IPS-15b (cell line): ENCODE data around the gene CYSLTR2.

ENCODE experiments used
- H3K27me3 ChIP-seq: one replicate; pipeline ENCODE4 v1.6.1; 2013; ENCODE audit warnings: low read length; ENCODE audit not compliant: control insufficient read depth, insufficient read depth
- H3K36me3 ChIP-seq: one replicate; pipeline ENCODE4 v1.6.1; 2013; ENCODE audit warnings: low read length; ENCODE audit not compliant: control insufficient read depth, insufficient read depth
- H3K4me1 ChIP-seq: one replicate; pipeline ENCODE4 v1.6.1; 2013; ENCODE audit warnings: mild to moderate bottlenecking, low read length; ENCODE audit not compliant: control insufficient read depth, insufficient read depth
- H3K4me3 ChIP-seq: one replicate; pipeline ENCODE4 v1.5.1; 2013; ENCODE audit warnings: low read depth, low read length
- H3K9ac ChIP-seq: one replicate; pipeline ENCODE4 v1.6.1; 2013; ENCODE audit warnings: low read depth, mild to moderate bottlenecking, low read length
- H3K9me3 ChIP-seq: one replicate; pipeline ENCODE4 v1.6.1; 2013; ENCODE audit warnings: mild to moderate bottlenecking, low read length; ENCODE audit not compliant: control insufficient read depth, insufficient read depth

Gene CYSLTR2

GRCh38 chr13:48708764-48709163, 55.0 kb downstream of the CYSLTR2 start:
- Histone ChIP-seq H3K4me1 (no peaks in the 10 kb centered on the region), H3K9me3 (no peaks in the 10 kb centered on the region), H3K4me3 (no peak overlapping the region), H3K36me3 (no peaks in the 10 kb centered on the region), H3K9ac (no peak overlapping the region), H3K27me3 (no peaks in the 10 kb centered on the region)

GRCh38 chr13:48709213-48709612, 55.5 kb downstream of the CYSLTR2 start:
- no peak overlapping the region for H3K9ac ChIP-seq
- H3K9me3 ChIP-seq = peaks cover under 1% of the 10 kb centered on the region
- H3K4me1 ChIP-seq = no peaks in the 10 kb centered on the region
- H3K4me3 ChIP-seq = no peak overlapping the region
- no peaks in the 10 kb centered on the region for H3K27me3 ChIP-seq
- no peaks in the 10 kb centered on the region for H3K36me3 ChIP-seq

- no peak overlapping the region for H3K9ac ChIP-seq
- H3K9me3 ChIP-seq = peaks cover 3% of the 10 kb centered on the region
- H3K4me3 ChIP-seq = no peak overlapping the region
- H3K36me3 ChIP-seq = no peaks in the 10 kb centered on the region
- H3K4me1 ChIP-seq = no peaks in the 10 kb centered on the region
- no peaks in the 10 kb centered on the region for H3K27me3 ChIP-seq
These were observed 56.4 kb downstream of the CYSLTR2 start for GRCh38 chr13:48710160-48710559.

GRCh38 chr13:48712141-48712540, 58.4 kb downstream of the CYSLTR2 start:
- Histone ChIP-seq H3K9me3 (peaks cover 6% of the 10 kb centered on the region), H3K27me3 (no peaks in the 10 kb centered on the region), H3K36me3 (no peaks in the 10 kb centered on the region), H3K4me1 (no peaks in the 10 kb centered on the region), H3K4me3 (no peak overlapping the region), H3K9ac (no peak overlapping the region)

GRCh38 chr13:48715977-48716376, 62.2 kb downstream of the CYSLTR2 start:
- Histone ChIP-seq H3K36me3 (no peaks in the 10 kb centered on the region), H3K27me3 (no peaks in the 10 kb centered on the region), H3K4me1 (no peaks in the 10 kb centered on the region), H3K9me3 (peaks cover 13% of the 10 kb centered on the region), H3K9ac (no peak overlapping the region), H3K4me3 (no peak overlapping the region)

GRCh38 chr13:48720621-48721020, 66.9 kb downstream of the CYSLTR2 start:
- H3K4me3 ChIP-seq = no peak overlapping the region
- no peaks in the 10 kb centered on the region for H3K27me3 ChIP-seq
- no peaks in the 10 kb centered on the region for H3K4me1 ChIP-seq
- no peaks in the 10 kb centered on the region for H3K36me3 ChIP-seq
- no peak overlapping the region for H3K9ac ChIP-seq
- H3K9me3 ChIP-seq = peaks cover 8% of the 10 kb centered on the region

GRCh38 chr13:48723168-48723567, 69.4 kb downstream of the CYSLTR2 start:
- Histone ChIP-seq H3K9ac (no peak overlapping the region), H3K4me1 (no peaks in the 10 kb centered on the region), H3K27me3 (no peaks in the 10 kb centered on the region), H3K4me3 (no peak overlapping the region), H3K9me3 (peaks cover 7% of the 10 kb centered on the region), H3K36me3 (no peaks in the 10 kb centered on the region)

- H3K4me3 ChIP-seq = no peak overlapping the region
- no peaks in the 10 kb centered on the region for H3K36me3 ChIP-seq
- no peaks in the 10 kb centered on the region for H3K9me3 ChIP-seq
- H3K4me1 ChIP-seq = no peaks in the 10 kb centered on the region
- no peaks in the 10 kb centered on the region for H3K27me3 ChIP-seq
- H3K9ac ChIP-seq = no peak overlapping the region
These were observed 71.5 kb downstream of the CYSLTR2 start for GRCh38 chr13:48725271-48725670.

GRCh38 chr13:48726711-48727110, 73.0 kb downstream of the CYSLTR2 start:
- no peaks in the 10 kb centered on the region for H3K4me1 ChIP-seq
- no peaks in the 10 kb centered on the region for H3K9me3 ChIP-seq
- peaks cover 5% of the 10 kb centered on the region for H3K27me3 ChIP-seq
- no peaks in the 10 kb centered on the region for H3K36me3 ChIP-seq
- no peak overlapping the region for H3K9ac ChIP-seq
- no peak overlapping the region for H3K4me3 ChIP-seq

GRCh38 chr13:48727241-48728011, 73.7 kb downstream of the CYSLTR2 start:
- Histone ChIP-seq H3K27me3 (peaks cover 7% of the 10 kb centered on the region), H3K9me3 (no peaks in the 10 kb centered on the region), H3K9ac (no peak overlapping the region)

GRCh38 chr13:48728226-48728625, 74.5 kb downstream of the CYSLTR2 start:
- no peaks in the 10 kb centered on the region for H3K4me1 ChIP-seq
- H3K4me3 ChIP-seq = no peak overlapping the region
- H3K9me3 ChIP-seq = no peaks in the 10 kb centered on the region
- H3K27me3 ChIP-seq = peaks cover 7% of the 10 kb centered on the region
- H3K36me3 ChIP-seq = no peaks in the 10 kb centered on the region
- H3K9ac ChIP-seq = no peak overlapping the region

More at GRCh38 chr13:48727241-48728011, 73.7 kb downstream of the CYSLTR2 start:
- Histone ChIP-seq H3K36me3 (no peaks in the 10 kb centered on the region), H3K4me3 (no peak overlapping the region), H3K4me1 (no peaks in the 10 kb centered on the region)

- Histone ChIP-seq H3K4me3 (no peak overlapping the region), H3K9me3 (no peaks in the 10 kb centered on the region), H3K9ac (no peak overlapping the region), H3K36me3 (no peaks in the 10 kb centered on the region), H3K4me1 (no peaks in the 10 kb centered on the region), H3K27me3 (peaks cover 7% of the 10 kb centered on the region)
These were observed 75.1 kb downstream of the CYSLTR2 start for GRCh38 chr13:48728876-48729275.
